Muscle layer of colon (tissue), 2 donors: Measurements from ENCODE around the gene REPIN1.

Experiments used
- H3K27ac ChIP-seq: one replicate; pipeline ENCODE4 v1.7.0; 2013; ENCODE audit warnings: low read depth, mild to moderate bottlenecking, low read length, moderate library complexity
- H3K27me3 ChIP-seq, 2 donors: one replicate each; pipeline ENCODE4 v1.7.0; 2013; ENCODE audit warnings: low read length in 2 of 2, mild to moderate bottlenecking in 2 of 2; ENCODE audit not compliant: insufficient read depth in 2 of 2, control insufficient read depth in 1 of 2
- H3K36me3 ChIP-seq: one replicate; pipeline ENCODE4 v1.7.0; 2013; ENCODE audit warnings: mild to moderate bottlenecking, low read length; ENCODE audit not compliant: insufficient read depth
- H3K4me1 ChIP-seq: one replicate; pipeline ENCODE4 v1.7.0; 2013; ENCODE audit warnings: mild to moderate bottlenecking, low read length; ENCODE audit not compliant: insufficient read depth
- H3K4me3 ChIP-seq, 2 donors: one replicate each; pipeline ENCODE4 v1.7.0; 2013; ENCODE audit warnings: low read length in 2 of 2, low read depth in 1 of 2, mild to moderate bottlenecking in 1 of 2, moderate library complexity in 1 of 2
- H3K9ac ChIP-seq: one replicate; pipeline ENCODE4 v1.7.0; 2013; ENCODE audit warnings: low read length
- H3K9me3 ChIP-seq: one replicate; pipeline ENCODE4 v1.7.0; 2013; ENCODE audit warnings: mild to moderate bottlenecking, low read length
- donor health status: abdominal sarcoma.
- donor health status: Adenocarcinoma of cecum.

REPIN1 gene

DNA sequence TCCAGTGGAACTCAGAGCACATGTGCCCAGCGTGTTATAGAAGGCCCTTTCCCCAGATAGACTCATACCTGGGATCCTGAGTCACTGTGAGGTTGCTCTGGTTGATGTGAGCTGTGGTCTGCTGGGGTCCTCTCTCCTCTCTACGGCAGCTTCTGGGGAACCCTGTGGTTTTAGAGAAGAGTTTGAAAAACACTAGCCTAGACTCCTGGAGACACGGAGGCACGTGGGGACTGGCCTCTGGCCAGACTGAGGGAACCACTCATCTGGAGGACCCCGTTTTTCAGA is 20.9 kb downstream of the REPIN1 start:
- Histone ChIP-seq H3K27ac (no peak overlapping the region), H3K9me3 (no peaks in the 10 kb centered on the region), H3K4me3 (no peak overlapping the region), H3K4me1 (peaks cover 17% of the 10 kb centered on the region), H3K9ac (peak overlapping the region; percentile 33), H3K36me3 (peaks cover 3% of the 10 kb centered on the region), H3K27me3 (no peaks in the 10 kb centered on the region)

DNA sequence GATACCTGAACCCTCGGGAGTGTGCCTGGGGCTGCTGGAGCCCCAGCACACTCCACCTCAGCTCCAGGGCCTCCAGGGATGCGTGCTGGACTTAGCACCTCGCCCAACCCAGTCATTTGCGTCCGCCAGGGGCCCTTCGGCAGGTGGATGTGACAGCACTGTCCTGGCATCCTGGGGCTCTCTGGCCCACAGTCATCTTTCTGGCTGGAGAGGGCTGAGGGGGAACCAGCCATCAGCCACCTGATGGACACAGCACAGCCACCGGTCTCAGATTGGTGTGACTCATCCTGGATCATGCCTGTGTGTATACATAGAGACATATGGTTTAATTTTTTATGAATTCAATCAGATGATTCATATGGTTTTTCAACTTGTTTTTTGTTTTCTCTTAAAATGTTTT is 21.6 kb downstream of the REPIN1 start:
- H3K27me3 ChIP-seq: no peaks in the 10 kb centered on the region
- peaks cover 3% of the 10 kb centered on the region for H3K36me3 ChIP-seq
- H3K9ac ChIP-seq: no peak overlapping the region
- no peak overlapping the region for H3K4me3 ChIP-seq
- H3K27ac ChIP-seq: no peak overlapping the region
- H3K9me3 ChIP-seq: no peaks in the 10 kb centered on the region
- peaks cover 16% of the 10 kb centered on the region for H3K4me1 ChIP-seq

DNA sequence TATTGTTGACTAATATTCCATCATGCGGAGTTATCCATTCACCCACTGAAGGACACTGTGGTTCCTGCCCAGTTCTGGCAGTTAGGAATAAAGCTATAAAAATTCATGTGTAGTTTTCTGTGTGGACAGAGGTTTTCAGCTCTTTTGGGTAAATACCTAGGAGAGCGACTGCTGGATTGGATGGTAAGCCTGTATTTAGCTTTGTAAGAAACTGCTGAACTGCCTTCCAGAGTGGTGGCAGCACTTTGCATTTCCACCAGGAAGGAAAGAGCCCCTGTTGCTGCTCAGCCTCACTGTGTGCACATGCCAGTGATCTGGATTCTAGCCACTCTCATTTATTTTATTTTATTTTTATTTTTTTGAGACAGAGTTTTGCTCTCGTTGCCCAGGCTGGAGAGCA is 24.7 kb downstream of the REPIN1 start:
- H3K9ac ChIP-seq: no peak overlapping the region
- peaks cover 12% of the 10 kb centered on the region for H3K4me1 ChIP-seq
- peaks cover 16% of the 10 kb centered on the region for H3K36me3 ChIP-seq
- H3K9me3 ChIP-seq: no peaks in the 10 kb centered on the region
- H3K27me3 ChIP-seq: no peaks in the 10 kb centered on the region
- H3K27ac ChIP-seq: no peak overlapping the region
- no peak overlapping the region for H3K4me3 ChIP-seq

DNA sequence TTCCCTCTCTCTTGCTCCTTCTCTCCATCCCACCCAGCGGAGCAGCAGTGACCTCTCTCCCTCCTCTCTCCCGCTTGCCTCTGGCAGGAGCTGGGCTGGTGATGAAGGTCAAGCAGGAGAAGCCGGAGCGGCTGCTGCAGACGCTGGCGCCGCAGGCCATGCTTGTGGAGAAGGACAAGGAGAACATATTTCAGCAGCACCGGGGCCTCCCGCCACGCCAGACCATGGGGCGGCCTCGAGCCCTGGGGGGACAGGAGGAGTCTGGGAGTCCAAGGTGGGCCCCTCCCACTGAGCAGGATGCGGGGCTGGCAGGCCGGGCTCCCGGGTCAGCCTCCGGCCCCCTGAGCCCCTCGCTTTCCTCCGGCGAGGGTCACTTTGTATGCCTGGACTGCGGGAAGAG is 27.8 kb downstream of the REPIN1 start:
- no peak overlapping the region for H3K9ac ChIP-seq

DNA sequence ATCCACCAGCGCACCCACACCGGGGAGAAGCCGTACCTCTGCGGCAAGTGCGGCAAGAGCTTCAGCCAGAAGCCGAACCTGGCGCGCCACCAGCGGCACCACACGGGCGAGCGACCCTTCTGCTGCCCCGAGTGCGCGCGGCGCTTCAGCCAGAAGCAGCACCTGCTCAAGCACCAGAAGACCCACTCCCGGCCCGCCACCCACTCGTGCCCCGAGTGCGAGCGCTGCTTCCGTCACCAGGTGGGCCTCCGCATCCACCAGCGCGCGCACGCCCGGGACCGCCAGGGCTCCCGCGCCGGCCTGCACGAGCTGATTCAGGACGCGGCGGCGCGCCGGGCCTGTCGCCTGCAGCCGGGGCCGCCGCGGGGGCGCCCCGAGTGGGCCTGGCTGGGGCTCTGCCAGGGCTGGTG is 28.2 kb downstream of the REPIN1 start:
- Histone ChIP-seq H3K9ac (no peak overlapping the region), H3K27me3 (no peaks in the 10 kb centered on the region), H3K4me3 (no peak overlapping the region), H3K27ac (no peak overlapping the region), H3K4me1 (no peaks in the 10 kb centered on the region), H3K36me3 (peaks cover 22% of the 10 kb centered on the region), H3K9me3 (no peaks in the 10 kb centered on the region)

More for the DNA sequence above, 27.8 kb downstream of the REPIN1 start:
- H3K4me1 ChIP-seq: no peaks in the 10 kb centered on the region
- no peaks in the 10 kb centered on the region for H3K9me3 ChIP-seq
- H3K27me3 ChIP-seq: no peaks in the 10 kb centered on the region
- H3K36me3 ChIP-seq: peaks cover 22% of the 10 kb centered on the region
- no peak overlapping the region for H3K4me3 ChIP-seq
- no peak overlapping the region for H3K27ac ChIP-seq

DNA sequence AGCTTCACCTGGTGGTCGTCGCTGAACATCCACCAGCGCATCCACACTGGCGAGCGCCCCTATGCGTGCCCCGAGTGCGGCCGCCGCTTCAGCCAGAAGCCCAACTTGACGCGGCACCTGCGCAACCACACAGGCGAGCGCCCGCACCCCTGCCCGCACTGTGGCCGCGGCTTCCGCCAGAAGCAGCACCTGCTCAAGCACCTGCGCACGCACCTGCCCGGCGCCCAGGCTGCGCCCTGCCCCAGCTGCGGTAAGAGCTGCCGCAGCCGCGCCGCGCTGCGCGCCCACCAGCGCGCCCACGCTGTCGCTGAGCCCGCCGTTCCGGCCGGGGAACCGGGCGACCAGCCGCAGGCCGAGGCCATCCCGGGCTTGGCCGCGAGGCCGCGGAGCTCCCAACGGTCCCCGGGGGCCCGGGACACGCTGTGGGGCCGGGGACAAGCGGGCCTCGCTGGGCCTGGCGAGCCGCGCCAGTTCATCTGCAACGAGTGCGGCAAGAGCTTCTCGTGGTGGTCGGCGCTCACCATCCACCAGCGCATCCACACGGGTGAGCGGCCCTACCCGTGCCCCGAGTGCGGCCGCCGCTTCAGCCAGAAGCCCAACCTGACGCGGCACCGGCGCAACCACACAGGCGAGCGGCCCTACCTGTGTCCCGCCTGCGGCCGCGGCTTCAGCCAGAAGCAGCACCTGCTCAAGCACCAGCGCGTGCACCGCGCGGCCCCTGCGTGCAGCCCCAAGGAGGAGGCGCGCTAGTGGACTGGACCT is 28.9 kb downstream of the REPIN1 start:
- Histone ChIP-seq H3K27ac (no peak overlapping the region), H3K36me3 (peaks cover 22% of the 10 kb centered on the region), H3K27me3 (no peaks in the 10 kb centered on the region), H3K4me1 (no peaks in the 10 kb centered on the region), H3K4me3 (no peak overlapping the region), H3K9me3 (no peaks in the 10 kb centered on the region), H3K9ac (no peak overlapping the region)

DNA sequence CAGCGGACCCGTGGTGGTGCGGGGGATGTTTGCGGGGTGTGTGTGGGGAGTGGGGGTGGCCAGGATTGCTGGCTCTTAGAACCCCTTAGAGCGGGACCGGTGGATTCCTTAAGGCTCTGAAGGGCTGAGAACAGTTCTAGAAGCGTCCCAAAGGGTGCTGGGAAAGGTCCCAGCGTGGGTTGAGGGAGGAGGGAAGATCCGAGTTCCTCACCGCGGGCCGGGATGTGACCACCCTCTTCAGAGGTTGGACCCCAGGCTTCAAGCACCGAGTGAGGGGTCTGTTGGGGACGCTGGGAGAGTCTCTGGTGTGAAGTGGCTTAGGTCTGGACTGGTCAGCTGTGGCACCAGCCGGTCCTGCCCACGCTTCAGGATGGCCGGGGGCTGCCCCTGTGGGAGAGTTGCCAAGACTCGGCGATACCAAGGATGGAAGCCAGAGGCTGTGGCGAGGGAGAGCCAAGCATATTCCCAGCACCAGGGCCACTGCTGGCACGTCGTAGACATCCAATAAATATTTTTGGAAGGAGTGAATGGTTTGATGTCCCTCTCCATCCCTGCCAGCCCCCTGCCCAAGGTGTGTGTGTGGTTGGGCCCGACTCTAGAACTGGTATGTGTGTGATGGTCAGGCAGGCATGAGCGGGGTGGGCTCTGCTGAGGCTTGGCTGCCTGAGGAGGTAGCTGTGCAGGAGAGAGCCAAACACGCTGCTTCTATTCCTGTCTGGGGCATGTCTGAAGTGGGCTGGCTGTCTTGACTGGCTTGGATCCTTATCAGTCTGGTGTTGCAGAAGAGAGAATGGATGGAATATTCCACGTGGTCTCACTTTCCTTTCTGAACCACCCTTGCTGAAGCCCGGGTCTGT is 29.7 kb downstream of the REPIN1 start:
- Histone ChIP-seq H3K9me3 (no peaks in the 10 kb centered on the region), H3K27ac (no peak overlapping the region), H3K27me3 (no peaks in the 10 kb centered on the region)

DNA sequence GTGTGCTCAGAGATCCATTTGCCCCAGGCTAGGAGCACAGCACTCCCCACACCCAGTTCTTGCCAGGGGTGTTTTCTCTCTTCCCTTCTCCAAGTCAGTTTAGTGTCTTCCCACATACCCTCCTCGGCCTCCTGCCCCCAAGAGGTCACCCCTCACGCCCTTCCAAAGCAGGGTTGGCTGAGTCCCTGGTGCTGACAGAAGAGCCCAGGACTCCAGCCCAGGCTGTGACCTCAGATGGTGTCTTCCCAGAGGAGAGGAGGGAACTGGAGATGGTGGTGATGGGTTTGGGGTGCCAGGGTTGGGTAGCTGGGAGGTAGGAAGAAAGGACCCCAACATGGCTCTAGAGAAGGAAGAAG is 30.3 kb downstream of the REPIN1 start:
- H3K9me3 ChIP-seq: no peaks in the 10 kb centered on the region
- H3K27ac ChIP-seq: no peak overlapping the region
- peaks cover 10% of the 10 kb centered on the region for H3K4me1 ChIP-seq
- no peak overlapping the region for H3K9ac ChIP-seq
- H3K4me3 ChIP-seq: no peak overlapping the region
- no peaks in the 10 kb centered on the region for H3K27me3 ChIP-seq
- H3K36me3 ChIP-seq: peaks cover 22% of the 10 kb centered on the region

More for the DNA sequence above, 29.7 kb downstream of the REPIN1 start:
- Histone ChIP-seq H3K9ac (no peak overlapping the region), H3K4me3 (no peak overlapping the region), H3K36me3 (peaks cover 22% of the 10 kb centered on the region), H3K4me1 (peaks cover 4% of the 10 kb centered on the region)

DNA sequence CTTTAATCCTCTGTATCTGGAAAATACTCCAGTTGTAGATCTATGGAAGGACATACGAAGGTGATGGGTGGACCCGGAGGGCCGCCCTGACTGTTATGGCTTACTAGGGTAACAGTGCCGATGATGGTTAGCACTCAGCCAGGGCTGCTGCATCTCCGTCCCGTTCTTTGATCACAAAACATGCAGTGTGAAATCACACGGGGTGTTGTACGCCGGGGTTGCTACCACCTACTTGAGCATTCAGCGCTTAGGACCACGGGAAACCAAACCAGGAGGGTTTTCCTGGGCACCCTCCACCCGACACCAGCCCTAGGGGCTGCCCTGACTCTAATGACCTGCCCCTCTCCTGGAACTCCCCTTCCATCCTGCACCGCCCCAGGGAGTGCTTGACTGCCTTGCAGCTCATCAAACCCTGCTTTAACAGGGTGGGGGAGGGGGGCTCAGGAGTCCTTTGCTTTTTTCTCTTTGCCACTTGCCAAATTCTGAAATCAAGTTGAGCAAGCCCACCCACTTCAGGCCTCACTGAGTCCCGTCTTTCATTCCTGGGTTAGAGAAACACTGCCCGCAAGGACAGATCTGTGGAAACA is 30.9 kb downstream of the REPIN1 start:
- Histone ChIP-seq H3K9me3 (no peaks in the 10 kb centered on the region), H3K4me3 (no peak overlapping the region), H3K9ac (no peak overlapping the region), H3K27me3 (no peaks in the 10 kb centered on the region), H3K4me1 (peaks cover 16% of the 10 kb centered on the region), H3K27ac (no peak overlapping the region), H3K36me3 (peaks cover 22% of the 10 kb centered on the region)

DNA sequence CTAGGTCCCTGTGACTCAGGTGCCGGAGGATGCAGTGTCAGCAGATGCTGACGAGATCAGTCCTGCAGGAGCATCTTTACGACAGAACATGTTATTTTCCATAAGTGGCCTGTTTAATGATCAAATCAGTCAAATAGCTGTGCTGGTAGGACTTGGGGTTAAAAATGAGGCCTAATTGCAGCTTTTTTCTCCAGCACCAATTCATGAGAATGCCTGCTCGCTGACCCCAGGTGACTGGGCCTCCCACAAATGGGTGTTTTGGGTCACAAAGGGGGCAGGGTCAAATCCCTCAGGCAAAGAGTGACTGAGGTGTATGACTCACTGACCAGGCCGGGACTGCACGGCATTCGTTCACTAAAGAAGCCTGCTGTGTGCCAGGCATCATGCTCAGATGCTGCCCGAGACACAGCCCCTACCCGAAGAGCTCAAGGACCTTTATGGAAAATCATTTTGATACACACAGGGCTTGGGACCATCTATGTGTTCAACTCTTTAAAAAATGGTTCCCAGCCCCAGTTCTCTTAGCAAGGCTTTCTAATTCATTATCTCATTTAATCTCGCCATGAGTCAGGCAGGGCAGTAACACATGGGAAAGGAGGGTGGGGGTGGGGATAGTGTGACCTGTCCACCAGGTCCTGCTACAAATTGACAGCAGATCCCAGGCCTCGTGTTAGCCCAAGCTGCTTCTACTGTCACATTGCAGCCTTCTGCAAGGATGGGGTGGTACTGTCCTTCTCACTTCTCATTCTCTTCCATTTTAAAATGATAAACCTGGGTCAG is 31.6 kb downstream of the REPIN1 start:
- Histone ChIP-seq H3K27me3 (no peaks in the 10 kb centered on the region), H3K9ac (no peak overlapping the region), H3K27ac (no peak overlapping the region), H3K4me1 (peaks cover 16% of the 10 kb centered on the region), H3K9me3 (no peaks in the 10 kb centered on the region), H3K36me3 (peaks cover 22% of the 10 kb centered on the region), H3K4me3 (no peak overlapping the region)

DNA sequence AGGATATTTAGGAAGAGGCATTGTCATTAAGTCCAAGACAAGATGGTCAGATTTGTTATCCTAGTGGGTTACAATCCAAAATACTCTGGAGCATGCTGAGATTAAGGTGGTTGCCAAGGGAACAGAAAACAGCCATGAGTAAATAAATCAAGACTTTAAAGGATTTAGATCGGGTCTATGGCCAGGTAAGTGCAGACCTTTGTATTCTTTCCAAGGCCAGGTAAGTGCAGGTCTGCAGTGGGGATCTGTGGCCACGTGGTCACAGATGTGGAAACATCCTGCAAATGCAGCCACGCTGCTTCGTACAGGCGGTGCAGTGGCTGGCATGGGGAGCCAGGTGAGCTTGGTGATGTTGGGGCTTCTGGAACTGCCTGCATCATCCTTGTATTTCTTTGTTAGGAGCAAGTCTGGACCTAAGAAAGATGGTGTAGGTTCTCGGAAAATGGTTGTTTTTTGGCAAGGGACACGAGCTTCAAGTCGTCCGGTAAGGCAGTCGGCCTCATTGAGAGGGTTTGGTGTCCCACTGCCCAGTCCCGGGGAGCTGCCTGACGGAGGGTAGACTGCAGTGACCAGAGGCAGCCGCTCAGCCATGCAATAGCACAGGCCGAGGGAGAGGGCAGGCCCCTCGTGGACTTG is 32.3 kb downstream of the REPIN1 start:
- peaks cover 21% of the 10 kb centered on the region for H3K36me3 ChIP-seq
- no peaks in the 10 kb centered on the region for H3K9me3 ChIP-seq
- no peak overlapping the region for H3K9ac ChIP-seq
- no peak overlapping the region for H3K27ac ChIP-seq
- H3K4me1 ChIP-seq: peaks cover 16% of the 10 kb centered on the region
- no peak overlapping the region for H3K4me3 ChIP-seq
- no peaks in the 10 kb centered on the region for H3K27me3 ChIP-seq
